KMS-11 (cell line): ENCODE data around the gene NTM.

Experiments
- H2AFZ ChIP-seq: fragments of 200-600 bp; sonication (generic); 2 replicates; pipeline ENCODE4 v1.6.1; 2016; ENCODE audit warnings: antibody characterized with exemption, mixed run types, low read depth
- H3K27ac ChIP-seq: fragments of 200-600 bp; sonication (generic); 2 replicates; pipeline ENCODE4 v1.6.1; 2016; ENCODE audit warnings: mild to moderate bottlenecking, mixed run types
- H3K27me3 ChIP-seq: fragments of 200-600 bp; sonication (generic); 2 replicates; pipeline ENCODE4 v1.6.1; 2017; ENCODE audit warnings: mild to moderate bottlenecking, low read depth, mixed run types, moderate library complexity; ENCODE audit not compliant: insufficient read depth
- H3K36me3 ChIP-seq: fragments of 200-600 bp; sonication (generic); 2 replicates; pipeline ENCODE4 v1.6.1; 2017; ENCODE audit warnings: mild to moderate bottlenecking, mixed run types; ENCODE audit not compliant: insufficient read depth
- H3K4me1 ChIP-seq: fragments of 200-600 bp; sonication (generic); 2 replicates; pipeline ENCODE4 v1.6.1; 2016; ENCODE audit warnings: mild to moderate bottlenecking, low read depth, mixed run types; ENCODE audit not compliant: poor library complexity, severe bottlenecking
- H3K4me2 ChIP-seq: fragments of 200-600 bp; sonication (generic); 2 replicates; pipeline ENCODE4 v1.7.0; 2016; ENCODE audit warnings: mild to moderate bottlenecking, mixed run types
- H3K4me3 ChIP-seq: fragments of 200-600 bp; sonication (generic); IDR thresholded peaks from 2 replicates; pipeline ENCODE4 v1.6.1; 2017; ENCODE audit warnings: low read depth, low read length, mixed read lengths; ENCODE audit not compliant: insufficient read depth
- H3K79me2 ChIP-seq: fragments of 200-600 bp; sonication (generic); 2 replicates; pipeline ENCODE4 v1.6.1; 2016; ENCODE audit warnings: low read depth, mixed run types; ENCODE audit not compliant: insufficient read depth
- H3K9ac ChIP-seq: fragments of 200-600 bp; sonication (generic); 2 replicates; pipeline ENCODE4 v1.6.1; 2016; ENCODE audit warnings: mild to moderate bottlenecking, mixed run types
- H4K20me1 ChIP-seq: fragments of 200-600 bp; sonication (generic); 2 replicates; pipeline ENCODE4 v1.6.1; 2016; ENCODE audit warnings: mild to moderate bottlenecking, mixed run types; ENCODE audit not compliant: insufficient read depth
- CTCF ChIP-seq: fragments of 200-600 bp; sonication (generic); conservative IDR thresholded peaks from 2 replicates; pipeline ENCODE4 v1.6.1; 2017; ENCODE audit warnings: low read depth, mild to moderate bottlenecking, antibody characterized with exemption, low read length, moderate library complexity, mixed read lengths

Gene NTM

DNA sequence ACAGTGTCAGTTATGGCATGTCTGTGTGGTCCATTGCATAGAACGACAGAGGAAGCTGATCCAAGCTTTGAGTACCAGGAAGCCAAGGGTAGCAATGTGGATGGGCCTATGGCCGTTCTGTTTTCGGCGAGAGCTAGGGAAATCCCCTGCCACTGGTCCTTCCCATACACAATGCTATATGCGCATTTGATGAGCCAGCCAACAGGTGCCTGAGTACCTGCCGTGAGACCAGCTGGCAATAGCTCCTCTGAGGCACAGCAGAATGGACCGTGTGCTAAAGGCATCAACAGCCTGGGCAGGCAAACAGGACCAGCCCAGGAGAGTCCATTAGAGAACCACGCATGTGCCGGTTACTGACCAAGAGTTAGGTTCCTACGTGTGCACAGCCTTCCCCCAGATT is 753.0 kb downstream of the NTM start:
- no peak for TF ChIP-seq CTCF
- no peaks in the 10 kb centered on the region for H3K27me3 ChIP-seq
- H2AFZ ChIP-seq = no peak overlapping the region
- no peaks in the 10 kb centered on the region for H3K36me3 ChIP-seq
- no peak overlapping the region for H3K4me2 ChIP-seq
- no peak overlapping the region for H3K4me3 ChIP-seq
- no peaks in the 10 kb centered on the region for H4K20me1 ChIP-seq
- H3K79me2 ChIP-seq = no peaks in the 10 kb centered on the region
- H3K27ac ChIP-seq = no peak overlapping the region
- no peak overlapping the region for H3K9ac ChIP-seq
- H3K4me1 ChIP-seq = peaks cover 6% of the 10 kb centered on the region

DNA sequence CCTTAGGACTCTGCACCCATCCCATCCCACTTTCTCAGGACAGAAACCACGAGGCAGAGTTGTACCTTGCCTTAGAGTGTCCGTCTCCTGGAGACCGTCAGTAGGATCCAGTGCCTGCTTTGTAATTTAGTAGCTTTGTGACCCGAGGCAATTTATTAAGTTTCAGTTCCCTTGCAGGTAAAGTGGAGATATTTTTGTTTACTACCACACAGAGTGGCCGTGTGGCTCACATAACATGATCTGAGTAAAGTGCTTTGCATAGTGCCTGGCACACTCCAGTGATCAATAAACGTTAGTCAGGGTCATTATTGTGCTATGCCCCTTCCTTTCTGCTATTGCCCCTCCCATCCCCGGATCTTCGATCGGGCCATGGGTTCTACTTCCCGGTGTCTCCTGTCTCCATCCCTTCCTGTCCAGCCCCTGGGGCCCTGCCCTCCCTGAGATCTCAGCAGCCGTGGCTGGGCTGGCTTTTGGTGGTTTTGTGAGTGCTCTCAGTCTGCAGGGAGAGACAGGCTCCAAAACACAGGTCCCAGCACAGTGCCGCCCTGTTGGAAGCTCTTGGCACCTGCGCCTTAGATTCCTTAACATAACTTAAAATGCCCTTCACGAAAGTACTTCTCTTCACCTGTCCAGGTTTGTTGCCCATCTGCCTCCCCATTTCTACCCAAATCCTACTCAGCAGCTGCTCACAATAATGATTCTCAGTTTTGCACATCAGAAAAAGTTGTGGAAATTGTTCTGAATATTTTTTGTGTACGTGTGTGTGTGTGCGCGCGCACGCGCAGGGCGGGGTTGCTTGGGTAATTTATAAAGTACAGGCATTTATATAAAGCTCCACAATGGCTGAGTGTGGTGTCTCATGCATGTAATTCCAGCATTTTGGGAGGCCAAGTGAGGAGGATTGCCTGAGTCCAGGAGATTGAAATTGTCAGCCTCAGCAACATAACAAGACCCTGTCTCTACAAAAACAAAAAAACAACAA is 753.7 kb downstream of the NTM start:
- H2AFZ ChIP-seq = no peak overlapping the region
- no peaks in the 10 kb centered on the region for H3K27me3 ChIP-seq
- no peak overlapping the region for H3K4me2 ChIP-seq
- H3K36me3 ChIP-seq = no peaks in the 10 kb centered on the region
- no peak overlapping the region for H3K4me3 ChIP-seq
- H3K27ac ChIP-seq = no peak overlapping the region
- no peaks in the 10 kb centered on the region for H3K79me2 ChIP-seq
- H4K20me1 ChIP-seq = no peaks in the 10 kb centered on the region
- H3K9ac ChIP-seq = no peak overlapping the region
- H3K4me1 ChIP-seq = peaks cover 6% of the 10 kb centered on the region
- TF ChIP-seq CTCF = no peak

GRCh38 chr11:132125988-132126871 is 755.8 kb downstream of the NTM start:
- no peak for TF ChIP-seq CTCF
- peak overlapping the region; percentile 40 for H3K4me2 ChIP-seq
- H3K9ac ChIP-seq = peak overlapping the region; percentile 66
- no peak overlapping the region for H3K4me3 ChIP-seq
- no peaks in the 10 kb centered on the region for H3K27me3 ChIP-seq
- H3K79me2 ChIP-seq = no peaks in the 10 kb centered on the region
- no peaks in the 10 kb centered on the region for H4K20me1 ChIP-seq
- peaks cover 6% of the 10 kb centered on the region for H3K4me1 ChIP-seq
- peak overlapping the region; percentile 47 for H3K27ac ChIP-seq
- no peaks in the 10 kb centered on the region for H3K36me3 ChIP-seq
- peak overlapping the region; percentile 91 for H2AFZ ChIP-seq

DNA sequence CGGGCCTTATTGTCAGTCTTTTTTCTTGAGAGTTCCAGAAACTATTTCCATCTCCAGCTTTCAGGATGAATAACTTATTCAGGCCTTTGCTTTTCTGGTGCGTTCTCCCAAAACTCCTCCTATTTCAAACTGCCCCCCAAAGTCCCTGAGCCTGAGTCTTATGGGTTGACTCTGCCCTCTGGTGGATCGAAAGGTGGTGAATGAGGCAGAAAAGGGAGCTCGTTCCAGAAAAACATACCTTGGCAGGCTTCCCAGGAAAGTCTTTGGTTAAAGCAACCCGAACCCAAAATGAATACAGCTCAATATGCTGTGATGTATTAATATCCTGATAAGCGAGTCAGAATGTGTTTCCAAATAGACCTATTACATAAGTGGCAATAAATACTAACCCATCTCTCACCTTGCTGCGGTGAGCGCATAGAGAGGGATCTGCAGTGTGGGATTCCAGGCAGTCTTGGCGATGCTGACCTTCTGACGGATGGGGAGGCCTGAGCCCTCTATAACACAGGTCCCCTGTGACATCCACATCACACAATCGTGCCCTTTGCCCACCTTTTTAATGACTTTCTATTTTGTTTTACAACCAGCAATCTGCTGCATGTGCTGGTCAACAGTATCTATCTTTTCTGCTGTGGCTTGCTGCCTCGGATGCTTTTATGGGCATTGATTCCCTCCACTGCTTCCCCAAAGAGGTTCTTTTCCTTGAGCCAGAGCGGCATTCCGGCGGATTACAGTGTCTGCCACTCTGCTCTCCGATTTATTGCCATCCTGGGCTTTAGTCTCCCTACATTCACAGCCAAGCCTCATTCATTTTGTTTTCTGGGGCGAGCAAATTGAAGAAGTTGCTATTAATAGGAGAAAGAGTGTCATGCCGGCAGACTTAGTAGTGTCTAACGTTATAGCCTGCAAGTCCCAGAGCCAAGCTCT is 756.8 kb downstream of the NTM start:
- H3K4me2 ChIP-seq = peak overlapping the region; percentile 40
- peak overlapping the region; percentile 66; the same call in 1 of the 2 replicates for H3K9ac ChIP-seq
- H2AFZ ChIP-seq = peak overlapping the region; percentile 91
- no peaks in the 10 kb centered on the region for H4K20me1 ChIP-seq
- H3K79me2 ChIP-seq = no peaks in the 10 kb centered on the region
- no peaks in the 10 kb centered on the region for H3K36me3 ChIP-seq
- H3K4me3 ChIP-seq = no peak overlapping the region
- H3K4me1 ChIP-seq = peaks cover 6% of the 10 kb centered on the region
- TF ChIP-seq CTCF = peak; percentile 49
- no peaks in the 10 kb centered on the region for H3K27me3 ChIP-seq
- peak overlapping the region; percentile 47; the same call in 1 of the 2 replicates for H3K27ac ChIP-seq
